ENCODE data around the gene WDR20. TPM values are rescaled to one million over a fixed set of nuclear protein-coding genes. Genes with fewer than 3 reads are reported as not detected.
"Not testable (repeated sequence)": the region's sequence is repeated elsewhere in the genome, so short reads cannot be mapped to it uniquely, and the experiment has no call there.

WDR20 gene
- total RNA-seq, 1 donor from 2014 or later: 33.4 TPM

- H3K36me3 Mint-ChIP-seq: peaks cover 18% of the 10 kb centered on the region
- peaks cover 30% of the 10 kb centered on the region for H3K4me1 Mint-ChIP-seq (ENCODE audit: unreplicated experiment)
- H3K9me3 Mint-ChIP-seq: peaks cover 5% of the 10 kb centered on the region
- DNase-seq (ENCODE audit: extremely low spot score, unreplicated experiment): no peak
- no peaks in the 10 kb centered on the region for H3K27me3 Mint-ChIP-seq
- H3K27ac Mint-ChIP-seq: no peak overlapping the region
- TF ChIP-seq, protein P1, sequence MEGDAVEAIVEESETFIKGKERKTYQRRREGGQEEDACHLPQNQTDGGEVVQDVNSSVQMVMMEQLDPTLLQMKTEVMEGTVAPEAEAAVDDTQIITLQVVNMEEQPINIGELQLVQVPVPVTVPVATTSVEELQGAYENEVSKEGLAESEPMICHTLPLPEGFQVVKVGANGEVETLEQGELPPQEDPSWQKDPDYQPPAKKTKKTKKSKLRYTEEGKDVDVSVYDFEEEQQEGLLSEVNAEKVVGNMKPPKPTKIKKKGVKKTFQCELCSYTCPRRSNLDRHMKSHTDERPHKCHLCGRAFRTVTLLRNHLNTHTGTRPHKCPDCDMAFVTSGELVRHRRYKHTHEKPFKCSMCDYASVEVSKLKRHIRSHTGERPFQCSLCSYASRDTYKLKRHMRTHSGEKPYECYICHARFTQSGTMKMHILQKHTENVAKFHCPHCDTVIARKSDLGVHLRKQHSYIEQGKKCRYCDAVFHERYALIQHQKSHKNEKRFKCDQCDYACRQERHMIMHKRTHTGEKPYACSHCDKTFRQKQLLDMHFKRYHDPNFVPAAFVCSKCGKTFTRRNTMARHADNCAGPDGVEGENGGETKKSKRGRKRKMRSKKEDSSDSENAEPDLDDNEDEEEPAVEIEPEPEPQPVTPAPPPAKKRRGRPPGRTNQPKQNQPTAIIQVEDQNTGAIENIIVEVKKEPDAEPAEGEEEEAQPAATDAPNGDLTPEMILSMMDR (conservative IDR thresholded peaks at IDR 0.05): no peak
- H3K4me3 Mint-ChIP-seq: no peak overlapping the region
These were observed 22.8 kb downstream of the WDR20 start for GRCh38 chr14:102162487-102162886.

DNA sequence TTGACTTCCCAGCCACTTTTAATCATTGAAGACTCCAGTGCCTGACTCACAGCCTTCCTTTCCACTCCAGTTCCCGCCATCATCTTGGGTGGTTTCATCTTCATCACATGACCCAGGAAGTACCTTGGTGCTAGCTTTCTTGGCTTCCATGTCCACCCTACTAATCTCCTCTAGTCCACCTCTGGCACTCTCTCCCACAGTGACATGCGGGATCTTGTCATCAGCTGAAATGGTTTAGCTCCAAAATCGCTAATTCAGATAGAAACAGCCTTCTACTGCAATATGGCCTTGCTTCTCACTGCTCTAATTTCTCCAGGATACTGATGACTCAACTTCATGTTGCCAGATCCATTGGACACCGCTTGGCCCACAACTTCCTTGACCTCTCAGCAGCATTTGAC lies 24.5 kb downstream of the WDR20 start:
- H3K4me3 Mint-ChIP-seq: no peak overlapping the region
- TF ChIP-seq, protein P1 (conservative IDR thresholded peaks at IDR 0.05): no peak
- H3K4me1 Mint-ChIP-seq (ENCODE audit: unreplicated experiment): peaks cover 43% of the 10 kb centered on the region
- peak overlapping the region; percentile 66 for H3K27ac Mint-ChIP-seq
- DNase-seq (ENCODE audit: extremely low spot score, unreplicated experiment): no peak
- H3K36me3 Mint-ChIP-seq: peaks cover 20% of the 10 kb centered on the region
- no peaks in the 10 kb centered on the region for H3K27me3 Mint-ChIP-seq
- H3K9me3 Mint-ChIP-seq: peaks cover 5% of the 10 kb centered on the region

- H3K4me3 Mint-ChIP-seq: no peak overlapping the region
- H3K4me1 Mint-ChIP-seq (ENCODE audit: unreplicated experiment): peaks cover 47% of the 10 kb centered on the region
- H3K27ac Mint-ChIP-seq: no peak overlapping the region
- H3K27me3 Mint-ChIP-seq: no peaks in the 10 kb centered on the region
- TF ChIP-seq, protein P1 (conservative IDR thresholded peaks at IDR 0.05): no peak
- no peak for DNase-seq (ENCODE audit: extremely low spot score, unreplicated experiment)
- peaks cover 21% of the 10 kb centered on the region for H3K36me3 Mint-ChIP-seq
- H3K9me3 Mint-ChIP-seq: peaks cover 5% of the 10 kb centered on the region
These were observed 25.3 kb downstream of the WDR20 start for GRCh38 chr14:102164965-102165364.

GRCh38 chr14:102170061-102170460 lies 30.4 kb downstream of the WDR20 start:
- peaks cover 11% of the 10 kb centered on the region for H3K36me3 Mint-ChIP-seq
- no peaks in the 10 kb centered on the region for H3K9me3 Mint-ChIP-seq
- H3K4me1 Mint-ChIP-seq (ENCODE audit: unreplicated experiment): peaks cover 47% of the 10 kb centered on the region
- peak overlapping the region; percentile 88 for H3K27ac Mint-ChIP-seq
- H3K27me3 Mint-ChIP-seq: no peaks in the 10 kb centered on the region
- TF ChIP-seq, protein P1 (conservative IDR thresholded peaks at IDR 0.05): no peak
- no peak for DNase-seq (ENCODE audit: extremely low spot score, unreplicated experiment)
- peak overlapping the region; percentile 32 for H3K4me3 Mint-ChIP-seq

GRCh38 chr14:102171173-102172020 lies 31.7 kb downstream of the WDR20 start:
- Mint-ChIP-seq H3K27me3 (no peaks in the 10 kb centered on the region), H3K27ac (peak overlapping the region; percentile 85), H3K4me1 (ENCODE audit: unreplicated experiment) (peaks cover 40% of the 10 kb centered on the region), H3K9me3 (no peaks in the 10 kb centered on the region), H3K36me3 (peaks cover 17% of the 10 kb centered on the region), H3K4me3 (no peak overlapping the region)
- TF ChIP-seq, protein P1 (conservative IDR thresholded peaks at IDR 0.05): no peak
- DNase-seq (ENCODE audit: extremely low spot score, unreplicated experiment): no peak

DNA sequence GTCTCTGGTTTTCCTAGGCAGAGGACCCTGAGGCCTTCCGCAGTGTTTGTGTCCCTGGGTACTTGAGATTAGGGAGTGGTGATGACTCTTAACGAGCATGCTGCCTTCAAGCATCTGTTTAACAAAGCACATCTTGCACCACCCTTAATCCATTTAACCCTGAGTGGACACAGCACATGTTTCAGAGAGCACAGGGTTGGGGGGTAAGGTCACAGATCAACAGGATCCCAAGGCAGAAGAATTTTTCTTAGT lies 32.2 kb downstream of the WDR20 start:
- Mint-ChIP-seq H3K4me1 (ENCODE audit: unreplicated experiment) (peaks cover 36% of the 10 kb centered on the region), H3K36me3 (peaks cover 17% of the 10 kb centered on the region), H3K27ac (peak overlapping the region; percentile 85)
- DNase-seq (ENCODE audit: extremely low spot score, unreplicated experiment); H3K9me3 Mint-ChIP-seq; H3K27me3 Mint-ChIP-seq; H3K4me3 Mint-ChIP-seq: not testable (repeated sequence)

- H3K27me3 Mint-ChIP-seq; H3K4me3 Mint-ChIP-seq; H3K9me3 Mint-ChIP-seq; H3K27ac Mint-ChIP-seq; DNase-seq (ENCODE audit: extremely low spot score, unreplicated experiment): not testable (repeated sequence)
- H3K4me1 Mint-ChIP-seq (ENCODE audit: unreplicated experiment): peaks cover 38% of the 10 kb centered on the region
- peaks cover 16% of the 10 kb centered on the region for H3K36me3 Mint-ChIP-seq
These were observed 33.0 kb downstream of the WDR20 start for GRCh38 chr14:102172721-102173120.

Measured in type B pancreatic cell (in vitro differentiated cells).